Activated CD8-positive, alpha-beta memory T cell treated with anti-CD3 and anti-CD28 coated beads, Interleukin-2, amount 10 ng/mL, durations not matched to agents 7 days and 5 days (primary cell): Measurements from ENCODE around the gene GAA. TPM values are rescaled to one million over a fixed set of nuclear protein-coding genes. Genes with fewer than 3 reads are reported as not detected.

Experiments used
- ATAC-seq: fragments of 150-1000 bp; cut with Tn5 transposase; one replicate; pipeline ENCODE4 v1.10.0; 2021; ENCODE audit warnings: moderate library complexity
- CTCF ChIA-PET: fragments of 350-600 bp; sonication (Branson Sonifier 250); formaldehyde crosslinking; loops from one replicate; lab custom pipeline; 2021; ENCODE audit warnings: antibody characterized with exemption; lab: Charles Lee
- DNase-seq: peaks from one replicate; pipeline ENCODE4 v3.0.0-alpha.2; 2020
- H3K27ac Mint-ChIP-seq: one replicate; pipeline ENCODE4 v1.8.0; 2021; ENCODE audit warnings: mild to moderate bottlenecking, mixed read lengths
- H3K27me3 Mint-ChIP-seq: one replicate; pipeline ENCODE4 v1.8.0; 2021; ENCODE audit warnings: mixed read lengths
- H3K36me3 Mint-ChIP-seq: one replicate; pipeline ENCODE4 v1.8.0; 2021; ENCODE audit warnings: mild to moderate bottlenecking, mixed read lengths
- H3K4me1 Mint-ChIP-seq: one replicate; pipeline ENCODE4 v1.8.0; 2021; ENCODE audit warnings: mixed read lengths
- H3K4me3 Mint-ChIP-seq: one replicate; pipeline ENCODE4 v1.8.0; 2021; ENCODE audit warnings: mild to moderate bottlenecking, moderate library complexity, mixed read lengths
- H3K9me3 Mint-ChIP-seq: one replicate; pipeline ENCODE4 v1.8.0; 2022; ENCODE audit warnings: low read depth, mixed read lengths
- total RNA-seq, 2 experiments: library from RNA; stranded (reverse); gene quantifications; one replicate each; pipeline ENCODE4 v1.2.3, GENCODE V29; 2021

The GAA gene
- total RNA-seq, 2 experiments from 2014 or later, result 31.9 to 34.7 TPM

- Mint-ChIP-seq H3K36me3 (peaks cover 40% of the 10 kb centered on the region), H3K27me3 (peaks cover 18% of the 10 kb centered on the region), H3K9me3 (no peaks in the 10 kb centered on the region), H3K4me3 (no peak overlapping the region), H3K4me1 (no peaks in the 10 kb centered on the region), H3K27ac (no peak overlapping the region)
- peak; percentile 31 for DNase-seq
- CTCF ChIA-PET, result interaction anchor here (0.6 to 2.0 kb wide), 4 partner anchors 8 to 236 kb away, joined by 3 to 8 read pairs (median 4); partner anchors contain the start of gene GAA
- ATAC-seq, result peak; percentile 9
These were observed 31.7 kb downstream of the GAA start for GRCh38 chr17:80132906-80133625.

DNA sequence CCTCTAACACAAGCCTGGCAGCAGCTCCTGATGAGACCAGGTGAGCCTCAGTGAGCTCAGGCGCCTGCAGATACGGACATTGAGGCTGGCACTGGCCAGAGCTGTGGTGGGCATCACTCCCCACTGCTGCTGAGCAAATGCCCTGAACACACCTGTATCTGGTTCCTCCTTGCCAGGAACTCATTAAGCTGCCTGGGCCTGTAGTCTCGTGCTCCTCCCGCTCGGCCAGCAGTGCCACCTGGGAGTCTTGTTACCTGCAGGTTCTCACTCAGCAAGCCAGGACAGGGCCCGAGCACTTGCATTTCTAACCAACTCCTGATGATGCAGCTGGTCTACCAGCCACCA lies 32.2 kb downstream of the GAA start:
- ATAC-seq, result no peak
- Mint-ChIP-seq H3K27ac (no peak overlapping the region), H3K36me3 (peaks cover 43% of the 10 kb centered on the region), H3K9me3 (no peaks in the 10 kb centered on the region), H3K27me3 (peaks cover 13% of the 10 kb centered on the region), H3K4me3 (no peak overlapping the region), H3K4me1 (no peaks in the 10 kb centered on the region)
- CTCF ChIA-PET, result interaction anchor here (0.6 to 2.0 kb wide), 4 partner anchors 8 to 235 kb away, joined by 3 to 8 read pairs (median 4); partner anchors contain the start of gene GAA
- DNase-seq, result peak; percentile 38

DNA sequence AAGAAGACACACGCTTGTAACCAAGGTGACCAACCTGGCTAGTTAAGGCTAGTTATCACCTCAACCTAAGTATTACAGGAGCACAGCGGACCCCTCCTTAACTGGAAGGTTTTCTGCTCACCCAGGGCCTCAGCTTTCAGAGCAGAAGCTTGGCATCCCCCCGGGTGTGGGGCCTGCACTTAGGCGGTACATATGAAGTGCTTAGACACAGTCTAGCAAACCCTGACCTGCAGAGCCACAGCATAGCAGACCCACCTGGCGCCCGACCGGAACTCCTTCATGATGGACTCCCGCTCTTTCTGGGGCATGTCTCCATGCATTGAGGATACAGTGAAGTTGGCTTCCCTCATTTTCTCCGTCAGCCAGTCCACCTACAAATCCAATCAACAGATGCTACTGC lies 35.8 kb downstream of the GAA start:
- Mint-ChIP-seq H3K9me3 (no peaks in the 10 kb centered on the region), H3K27ac (no peak overlapping the region), H3K36me3 (peaks cover 68% of the 10 kb centered on the region), H3K4me3 (no peak overlapping the region), H3K27me3 (no peaks in the 10 kb centered on the region), H3K4me1 (peaks cover 1% of the 10 kb centered on the region)
- ATAC-seq (no peak), DNase-seq (peak; percentile 33)
- CTCF ChIA-PET, result no interaction called here

- H3K4me3 Mint-ChIP-seq, result no peak overlapping the region
- peaks cover 9% of the 10 kb centered on the region for H3K4me1 Mint-ChIP-seq
- H3K27ac Mint-ChIP-seq, result no peak overlapping the region
- peaks cover 71% of the 10 kb centered on the region for H3K36me3 Mint-ChIP-seq
- ATAC-seq (no peak), DNase-seq (peak; percentile 36)
- H3K27me3 Mint-ChIP-seq, result no peaks in the 10 kb centered on the region
- CTCF ChIA-PET, result no interaction called here
- H3K9me3 Mint-ChIP-seq, result no peaks in the 10 kb centered on the region
These were observed 37.6 kb downstream of the GAA start for GRCh38 chr17:80138856-80139426.

DNA sequence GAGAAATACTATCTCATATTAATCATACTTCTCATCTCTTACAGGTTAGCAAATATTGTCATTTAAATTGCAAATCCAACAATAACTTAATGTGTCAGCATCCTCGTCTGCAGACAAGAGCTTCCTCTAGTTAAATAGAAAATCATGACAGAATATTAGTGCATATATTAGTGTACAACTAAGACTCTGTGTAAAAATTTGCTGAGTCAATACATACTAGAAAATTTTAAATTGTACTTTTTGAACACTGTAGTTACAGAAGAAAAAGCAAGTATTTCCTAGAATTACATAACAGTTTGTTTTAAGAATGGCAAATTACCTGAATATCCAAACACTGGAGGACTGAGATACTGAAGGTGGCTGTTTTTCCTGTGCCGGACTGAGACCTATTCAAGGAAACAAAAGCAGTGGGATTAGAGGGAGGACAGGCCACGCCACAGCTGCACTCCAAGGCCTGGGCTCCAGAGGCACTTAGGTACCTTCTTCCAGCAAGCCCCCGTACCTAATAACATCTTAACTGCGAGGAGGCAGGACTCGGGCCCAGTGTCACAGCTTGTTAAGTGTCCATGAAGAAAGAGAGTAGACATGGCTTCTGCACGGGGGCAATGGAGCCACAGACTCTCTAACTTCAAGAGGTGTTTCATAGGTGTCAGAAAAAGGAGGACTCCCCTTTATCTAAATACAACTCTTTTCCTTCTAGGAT lies 40.2 kb downstream of the GAA start:
- H3K36me3 Mint-ChIP-seq, result peaks cover 70% of the 10 kb centered on the region
- H3K27me3 Mint-ChIP-seq, result no peaks in the 10 kb centered on the region
- no peak overlapping the region for H3K4me3 Mint-ChIP-seq
- H3K27ac Mint-ChIP-seq, result no peak overlapping the region
- H3K9me3 Mint-ChIP-seq, result no peaks in the 10 kb centered on the region
- ATAC-seq (no peak), DNase-seq (no peak)
- CTCF ChIA-PET, result interaction anchor here (3.1 kb wide), 1 partner anchor 40 kb away, joined by 22 read pairs; the partner anchor contains the start of gene GAA
- peaks cover 31% of the 10 kb centered on the region for H3K4me1 Mint-ChIP-seq

DNA sequence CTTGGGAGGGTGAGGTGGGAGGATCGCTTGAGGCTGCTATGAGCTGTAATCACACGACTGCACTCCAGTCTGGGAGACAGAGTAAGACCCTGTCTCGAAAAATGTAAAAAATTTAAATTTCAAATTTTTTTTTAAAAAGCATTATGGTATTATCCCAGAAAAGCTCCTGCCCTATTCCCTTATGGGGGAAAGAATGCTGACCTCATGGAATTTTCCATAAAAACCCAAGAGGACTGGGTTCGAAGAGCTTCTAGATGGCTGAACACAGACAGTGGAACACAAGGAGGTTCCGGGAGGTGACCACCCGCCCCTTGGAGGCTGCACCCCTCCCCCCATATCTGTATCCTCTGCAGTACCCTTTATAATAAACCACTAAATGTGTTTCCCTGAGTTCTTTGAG lies 41.5 kb downstream of the GAA start:
- Mint-ChIP-seq H3K27ac (no peak overlapping the region), H3K9me3 (no peaks in the 10 kb centered on the region), H3K36me3 (peaks cover 60% of the 10 kb centered on the region), H3K4me1 (peaks cover 36% of the 10 kb centered on the region), H3K27me3 (no peaks in the 10 kb centered on the region), H3K4me3 (no peak overlapping the region)
- ATAC-seq (no peak), DNase-seq (no peak)
- CTCF ChIA-PET, result interaction anchor here (0.6 to 3.1 kb wide), 4 partner anchors 42 to 193 kb away, joined by 3 to 22 read pairs (median 3); partner anchors contain the start of gene GAA

DNA sequence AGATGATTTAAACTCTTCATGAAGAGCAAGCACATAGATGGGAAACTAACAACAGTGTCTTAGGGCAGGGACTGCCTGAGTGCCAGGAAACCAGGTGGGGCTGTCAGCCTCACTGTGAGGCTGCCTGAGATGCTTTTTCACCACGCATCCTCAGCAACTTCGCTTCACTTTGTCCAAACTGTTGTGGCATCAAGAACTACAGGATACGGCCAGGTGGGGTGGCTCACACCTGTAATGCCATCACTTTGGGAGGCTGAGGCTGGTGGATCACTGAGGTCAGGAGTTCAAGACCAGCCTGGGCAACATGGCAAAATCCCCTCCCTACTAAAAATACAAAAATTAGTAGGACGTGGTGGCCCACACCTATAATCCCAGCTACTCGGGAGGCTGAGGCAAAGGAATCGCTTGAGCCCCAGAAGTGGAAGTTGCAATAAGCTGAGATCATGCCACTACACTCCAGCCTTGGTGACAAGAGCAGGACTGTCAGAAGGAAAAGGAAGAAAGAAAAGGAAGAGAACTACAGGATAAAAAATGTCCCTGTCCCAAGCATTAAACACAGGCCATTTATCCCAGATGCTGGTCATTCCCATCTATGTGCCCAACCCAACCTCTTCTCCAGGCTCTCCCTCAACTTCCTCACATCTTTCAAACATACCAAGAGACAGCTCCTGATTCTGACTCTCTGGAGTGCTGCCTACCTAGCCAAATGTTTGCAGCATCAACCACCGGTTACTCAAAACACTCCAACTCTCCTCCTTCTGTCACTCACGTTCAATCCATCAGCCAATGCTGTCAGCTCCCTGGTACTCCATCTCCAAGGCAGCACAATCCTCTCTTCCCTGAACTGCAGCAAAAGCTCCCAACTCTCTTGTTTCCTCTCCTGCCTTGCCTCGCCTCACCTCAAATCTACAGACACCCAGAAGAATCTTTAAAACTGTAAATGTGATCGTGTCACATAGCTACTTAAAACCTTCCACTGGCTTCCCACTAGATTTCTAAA lies 44.0 kb downstream of the GAA start:
- Mint-ChIP-seq H3K4me1 (peaks cover 45% of the 10 kb centered on the region), H3K4me3 (peak overlapping the region; percentile 81), H3K27ac (peak overlapping the region; percentile 58), H3K9me3 (no peaks in the 10 kb centered on the region), H3K27me3 (no peaks in the 10 kb centered on the region), H3K36me3 (peaks cover 41% of the 10 kb centered on the region)
- CTCF ChIA-PET, result interaction anchor here (1.0 to 2.0 kb wide), 9 partner anchors 12 to 139 kb away, joined by 3 to 16 read pairs (median 4); partner anchors contain the start of gene GAA
- DNase-seq (peak; percentile 50), ATAC-seq (no peak)

- H3K36me3 Mint-ChIP-seq, result peaks cover 38% of the 10 kb centered on the region
- H3K27me3 Mint-ChIP-seq, result no peaks in the 10 kb centered on the region
- peaks cover 45% of the 10 kb centered on the region for H3K4me1 Mint-ChIP-seq
- DNase-seq, result peak; percentile 63
- CTCF ChIA-PET, result interaction anchor here (1.0 to 2.0 kb wide), 9 partner anchors 11 to 140 kb away, joined by 3 to 16 read pairs (median 4); partner anchors contain the start of gene GAA
- peak; percentile 12 for ATAC-seq
- H3K27ac Mint-ChIP-seq, result peak overlapping the region; percentile 95
- peaks cover 2% of the 10 kb centered on the region for H3K9me3 Mint-ChIP-seq
- peak overlapping the region; percentile 81 for H3K4me3 Mint-ChIP-seq
These were observed 45.0 kb downstream of the GAA start for GRCh38 chr17:80146121-80147034.

GRCh38 chr17:80147035-80147822 lies 45.8 kb downstream of the GAA start, which contains the start of gene EIF4A3:
Gene EIF4A3 (minus strand): TSS chr17:80147128. CDS start chr17:80146961, 167 bp downstream.
- peaks cover 6% of the 10 kb centered on the region for H3K9me3 Mint-ChIP-seq
- DNase-seq (peak; percentile 99), ATAC-seq (peak; percentile 82)
- CTCF ChIA-PET, result interaction anchor here (0.7 to 3.6 kb wide), 4 partner anchors 10 to 65 kb away, joined by 3 to 22 read pairs (median 4); partner anchors contain the start of gene GAA
- H3K4me1 Mint-ChIP-seq, result peaks cover 47% of the 10 kb centered on the region
- H3K4me3 Mint-ChIP-seq, result peak within 1 kb of the TSS; percentile 81
- peaks cover 31% of the 10 kb centered on the region for H3K36me3 Mint-ChIP-seq
- H3K27ac Mint-ChIP-seq, result peak within 1 kb of the TSS; percentile 95
- H3K27me3 Mint-ChIP-seq, result no peaks in the 10 kb centered on the region

DNA sequence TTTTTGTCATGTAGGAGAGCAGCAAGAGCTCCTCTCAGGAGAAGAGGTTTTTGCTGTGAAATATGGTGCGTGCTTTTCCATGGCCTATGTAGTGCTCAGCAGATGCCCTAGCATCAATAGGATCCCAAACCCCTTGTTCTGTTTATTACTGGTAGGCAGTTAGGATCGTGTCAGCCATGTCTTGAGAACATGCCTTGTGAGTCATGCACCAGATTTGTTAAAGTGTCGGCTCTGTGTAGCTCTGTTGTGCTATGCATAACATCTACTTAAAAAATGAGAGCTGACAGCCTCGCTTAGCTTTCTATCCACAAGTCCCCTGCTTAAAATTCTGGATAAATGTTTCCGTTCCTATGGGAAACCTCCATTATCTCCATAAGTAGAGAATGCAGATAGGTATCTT lies 50.0 kb downstream of the GAA start:
- DNase-seq (no peak), ATAC-seq (no peak)
- H3K4me1 Mint-ChIP-seq, result peaks cover 25% of the 10 kb centered on the region
- peaks cover 9% of the 10 kb centered on the region for H3K36me3 Mint-ChIP-seq
- no peak overlapping the region for H3K4me3 Mint-ChIP-seq
- no peak overlapping the region for H3K27ac Mint-ChIP-seq
- CTCF ChIA-PET, result no interaction called here
- peaks cover 9% of the 10 kb centered on the region for H3K9me3 Mint-ChIP-seq
- no peaks in the 10 kb centered on the region for H3K27me3 Mint-ChIP-seq

GRCh38 chr17:80152081-80152702 lies 50.8 kb downstream of the GAA start:
- H3K27me3 Mint-ChIP-seq, result no peaks in the 10 kb centered on the region
- no peak overlapping the region for H3K4me3 Mint-ChIP-seq
- H3K4me1 Mint-ChIP-seq, result peaks cover 22% of the 10 kb centered on the region
- peak overlapping the region; percentile 21 for H3K27ac Mint-ChIP-seq
- H3K36me3 Mint-ChIP-seq, result peaks cover 10% of the 10 kb centered on the region
- DNase-seq (no peak), ATAC-seq (no peak)
- H3K9me3 Mint-ChIP-seq, result peaks cover 9% of the 10 kb centered on the region
- CTCF ChIA-PET, result no interaction called here
